GM18505 (cell line): ENCODE data around the gene HMBS.
"Not testable (repeated sequence)": the region's sequence is repeated elsewhere in the genome, so short reads cannot be mapped to it uniquely, and the experiment has no call there.

ENCODE experiments used
- ATAC-seq: cut with Tn5 transposase; IDR thresholded peaks from one replicate; pipeline ENCODE4 v1.9.1; 2021; ENCODE audit not compliant: unreplicated experiment
- POLR2A ChIP-seq: IDR thresholded peaks from 4 replicates; pipeline ENCODE4 v1.6.1; 2011; ENCODE audit warnings: borderline replicate concordance; ENCODE audit not compliant: insufficient read depth, insufficient read length; ENCODE audit errors: extremely low read depth

HMBS gene

GRCh38 chr11:119084663-119085436, at the start of gene HMBS:
Gene HMBS (plus strand): TSS chr11:119084881. CDS start chr11:119085034, 153 bp downstream.
- peak; percentile 84 for ATAC-seq
- TF ChIP-seq POLR2A, result peak; percentile 83

- no peak for TF ChIP-seq POLR2A
- ATAC-seq, result no peak
Observed at GRCh38 chr11:119038884-119039283, 45.8 kb upstream of the HMBS start.

GRCh38 chr11:119039471-119039870, 45.2 kb upstream of the HMBS start:
- not testable (repeated sequence) for ATAC-seq

GRCh38 chr11:119041821-119042514, 42.7 kb upstream of the HMBS start:
- no peak for TF ChIP-seq POLR2A
- no peak for ATAC-seq

GRCh38 chr11:119042927-119043326, 41.8 kb upstream of the HMBS start:
- no peak for TF ChIP-seq POLR2A
- ATAC-seq, result no peak

- TF ChIP-seq POLR2A, result no peak
- no peak for ATAC-seq
Observed at GRCh38 chr11:119044708-119045107, 40.0 kb upstream of the HMBS start.

- no peak for TF ChIP-seq POLR2A
- ATAC-seq, result no peak
Observed at GRCh38 chr11:119046489-119046888, 38.2 kb upstream of the HMBS start.

GRCh38 chr11:119047205-119047604, 37.5 kb upstream of the HMBS start:
- TF ChIP-seq POLR2A, result no peak

GRCh38 chr11:119048644-119049043, 36.0 kb upstream of the HMBS start:
- TF ChIP-seq POLR2A, result no peak
- no peak for ATAC-seq

More at GRCh38 chr11:119047205-119047604, 37.5 kb upstream of the HMBS start:
- ATAC-seq, result no peak

- ATAC-seq, result no peak
Observed at GRCh38 chr11:119049081-119049480, 35.6 kb upstream of the HMBS start.

GRCh38 chr11:119051440-119052162, 33.1 kb upstream of the HMBS start:
- no peak for ATAC-seq
- TF ChIP-seq POLR2A, result peak; percentile 61

More at GRCh38 chr11:119049081-119049480, 35.6 kb upstream of the HMBS start:
- no peak for TF ChIP-seq POLR2A

- ATAC-seq, result no peak
- no peak for TF ChIP-seq POLR2A
Observed at GRCh38 chr11:119052163-119052814, 32.4 kb upstream of the HMBS start.

- no peak for ATAC-seq
Observed at GRCh38 chr11:119054418-119054817, 30.3 kb upstream of the HMBS start.

GRCh38 chr11:119055901-119056300, 28.8 kb upstream of the HMBS start:
- no peak for ATAC-seq
- no peak for TF ChIP-seq POLR2A

More at GRCh38 chr11:119054418-119054817, 30.3 kb upstream of the HMBS start:
- no peak for TF ChIP-seq POLR2A
